Measurements from ENCODE around the gene NR1H2.

The NR1H2 gene

GRCh38 chr19:50402544-50403301, 26.5 kb downstream of the NR1H2 start:
- DNase-seq (ENCODE audit: low spot score) = no peak

DNA sequence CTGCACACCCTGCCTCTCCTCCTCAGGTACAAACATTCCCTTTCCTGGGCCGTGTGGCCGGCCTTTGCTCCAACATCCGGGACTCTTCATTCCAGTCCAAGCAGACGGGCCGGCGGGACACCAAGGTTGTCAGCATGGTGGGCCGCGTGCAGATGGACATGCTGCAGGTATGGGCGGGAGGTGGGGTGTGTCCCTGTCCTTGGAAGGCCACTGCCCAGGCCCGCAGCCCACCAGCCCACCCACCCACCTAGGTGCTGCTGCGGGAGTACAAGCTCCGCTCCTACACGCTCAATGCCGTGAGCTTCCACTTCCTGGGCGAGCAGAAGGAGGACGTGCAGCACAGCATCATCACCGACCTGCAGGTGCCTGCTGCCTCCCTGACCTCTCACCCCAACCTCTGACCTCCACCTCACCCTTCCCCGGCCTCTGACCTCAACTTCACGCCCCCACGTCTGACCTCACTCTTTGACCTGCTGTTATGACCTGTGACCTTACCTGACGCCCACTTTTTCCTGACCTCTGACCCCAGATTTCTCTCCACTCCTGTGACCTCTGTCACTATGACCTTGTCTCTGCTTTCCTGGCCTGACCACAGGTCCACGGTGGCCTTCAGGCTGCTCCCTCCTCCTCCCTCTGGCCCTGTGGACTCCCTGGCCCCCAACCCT, 30.0 kb downstream of the NR1H2 start:
- DNase-seq (ENCODE audit: low spot score) = no peak

DNA sequence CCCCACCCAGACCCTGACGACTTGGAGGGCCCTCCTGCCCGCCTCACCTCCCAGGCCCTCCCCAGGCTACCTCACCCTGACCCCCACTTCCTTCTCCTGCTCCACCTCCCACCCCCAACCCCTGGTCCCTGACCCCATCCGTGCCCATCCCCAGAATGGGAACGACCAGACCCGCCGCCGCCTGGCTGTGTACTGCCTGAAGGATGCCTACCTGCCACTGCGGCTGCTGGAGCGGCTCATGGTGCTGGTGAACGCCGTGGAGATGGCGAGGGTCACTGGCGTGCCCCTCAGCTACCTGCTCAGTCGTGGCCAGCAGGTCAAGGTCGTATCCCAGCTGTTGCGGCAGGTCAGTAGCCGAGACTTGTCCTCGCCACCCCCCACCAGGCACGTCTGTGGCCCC, 30.6 kb downstream of the NR1H2 start:
- DNase-seq (ENCODE audit: low spot score) = no peak

DNA sequence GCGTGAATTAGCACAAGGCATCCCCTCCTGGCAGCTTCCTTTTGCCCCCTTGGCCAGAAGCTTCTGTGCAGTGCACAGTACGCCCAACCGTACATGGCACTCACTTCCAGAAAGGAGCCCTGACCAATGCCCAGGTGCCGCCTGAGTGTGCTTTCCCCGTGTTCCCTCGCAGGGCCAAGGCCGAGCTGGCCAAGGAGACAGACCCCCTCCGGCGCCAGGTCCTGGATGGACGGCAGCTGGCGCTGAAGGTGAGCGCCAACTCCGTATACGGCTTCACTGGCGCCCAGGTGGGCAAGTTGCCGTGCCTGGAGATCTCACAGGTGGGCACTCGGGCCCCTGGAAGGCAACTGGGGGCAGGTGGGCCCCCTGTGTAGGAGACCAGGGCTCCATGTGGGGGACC, 33.1 kb downstream of the NR1H2 start:
- DNase-seq (ENCODE audit: low spot score) = no peak

- no peak for DNase-seq (ENCODE audit: low spot score)
These were observed 33.9 kb downstream of the NR1H2 start for GRCh38 chr19:50410109-50410508.

- DNase-seq (ENCODE audit: low spot score) = no peak
These were observed 36.2 kb downstream of the NR1H2 start for GRCh38 chr19:50412419-50412818.

- DNase-seq (ENCODE audit: low spot score) = no peak
These were observed 36.8 kb downstream of the NR1H2 start for GRCh38 chr19:50413096-50413495.

- DNase-seq (ENCODE audit: low spot score) = no peak
These were observed 37.3 kb downstream of the NR1H2 start for GRCh38 chr19:50413531-50413930.

GRCh38 chr19:50414864-50415660, 38.8 kb downstream of the NR1H2 start:
- DNase-seq (ENCODE audit: low spot score) = peak; percentile 90

DNA sequence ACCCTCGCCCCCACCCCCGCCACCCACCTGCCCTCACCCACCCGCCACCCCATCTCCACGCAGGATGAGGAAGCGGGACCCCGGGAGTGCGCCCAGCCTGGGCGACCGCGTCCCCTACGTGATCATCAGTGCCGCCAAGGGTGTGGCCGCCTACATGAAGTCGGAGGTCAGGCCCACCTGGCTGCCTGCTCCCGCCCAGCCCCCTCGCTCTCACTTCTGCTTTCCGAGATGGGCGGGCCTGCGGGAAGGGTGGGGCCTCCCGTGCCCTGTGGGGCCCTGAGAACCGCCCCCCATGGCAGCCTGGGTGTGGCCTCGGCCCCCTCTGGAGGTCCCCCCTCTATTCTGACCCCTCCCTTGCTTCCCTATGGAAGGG, 39.4 kb downstream of the NR1H2 start:
- DNase-seq (ENCODE audit: low spot score) = peak; percentile 94

- no peak for DNase-seq (ENCODE audit: low spot score)
These were observed 40.0 kb downstream of the NR1H2 start for GRCh38 chr19:50416034-50416977.

DNA sequence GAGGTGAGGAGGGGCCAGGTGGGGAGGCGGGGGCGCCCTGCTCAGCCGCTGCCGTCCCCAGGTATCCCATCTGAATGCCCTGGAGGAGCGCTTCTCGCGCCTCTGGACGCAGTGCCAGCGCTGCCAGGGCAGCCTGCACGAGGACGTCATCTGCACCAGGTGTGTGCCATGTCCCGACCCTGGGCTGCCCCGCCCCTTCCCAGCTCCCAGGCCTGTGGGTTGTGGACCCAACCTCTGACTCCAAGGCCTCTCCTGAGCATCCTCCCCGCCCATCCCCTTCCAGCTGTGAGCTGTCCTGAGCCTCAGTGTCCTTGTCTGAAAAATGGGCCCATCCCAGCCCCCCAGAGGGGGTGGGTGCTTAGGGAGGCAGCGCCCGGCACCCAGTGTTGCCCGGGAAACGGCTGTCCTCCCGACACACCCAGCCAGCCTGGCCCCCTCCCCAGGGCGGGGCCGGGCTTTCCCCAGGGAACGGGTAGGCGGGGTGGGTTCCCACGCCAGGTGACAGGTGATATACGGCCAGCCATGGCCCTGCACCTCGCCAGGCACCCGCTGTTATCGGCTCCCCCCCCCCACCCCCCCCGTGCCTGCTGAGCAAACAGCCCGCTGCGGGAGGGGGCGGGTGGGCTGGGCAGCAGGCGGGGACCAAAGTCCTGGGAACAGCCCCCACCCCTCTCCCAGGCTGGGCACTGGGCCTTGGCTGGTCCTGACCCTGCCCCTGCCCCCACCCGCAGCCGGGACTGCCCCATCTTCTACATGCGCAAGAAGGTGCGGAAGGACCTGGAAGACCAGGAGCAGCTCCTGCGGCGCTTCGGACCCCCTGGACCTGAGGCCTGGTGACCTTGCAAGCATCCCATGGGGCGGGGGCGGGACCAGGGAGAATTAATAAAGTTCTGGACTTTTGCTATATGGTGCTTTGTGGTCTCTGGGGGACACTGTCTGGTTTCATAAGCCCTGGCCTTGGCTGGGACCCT, 41.1 kb downstream of the NR1H2 start:
- DNase-seq (ENCODE audit: low spot score) = peak; percentile 51

GRCh38 chr19:50418176-50419021, 42.1 kb downstream of the NR1H2 start, which contains the start of gene SPIB:
Gene SPIB (plus strand): TSS chr19:50418938. CDS start chr19:50418963, 25 bp downstream.
- DNase-seq (ENCODE audit: low spot score) = peak; percentile 51

DNA sequence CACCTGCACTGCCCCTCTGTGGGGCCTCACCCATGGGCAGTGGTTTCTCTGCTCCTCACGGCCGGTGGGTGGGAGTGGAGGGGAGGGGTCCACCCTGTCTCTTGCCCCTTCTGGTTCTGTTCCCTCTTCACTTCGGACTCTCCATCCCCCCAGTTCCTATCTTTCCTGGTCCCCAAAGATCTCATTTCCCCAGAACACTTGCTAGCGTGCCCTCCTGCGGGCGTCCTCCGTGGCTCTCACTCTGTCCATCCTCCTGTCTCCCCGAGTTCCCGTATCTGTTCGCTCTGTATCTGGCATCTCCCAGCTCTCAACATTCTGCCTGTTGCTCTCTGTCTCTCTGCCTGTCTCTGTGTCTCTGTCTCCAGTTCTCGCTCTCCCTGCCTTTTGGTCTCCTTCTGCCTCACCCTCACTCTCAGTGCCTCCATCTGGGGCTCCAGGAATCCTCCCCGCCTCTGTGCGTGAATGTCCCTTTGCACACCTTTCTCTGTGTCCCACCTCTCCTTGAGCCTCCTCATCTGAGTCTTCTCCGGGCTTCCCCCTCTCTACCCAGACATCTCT, 42.8 kb downstream of the NR1H2 start:
- no peak for DNase-seq (ENCODE audit: low spot score)

- DNase-seq (ENCODE audit: low spot score) = peak; percentile 63
These were observed 43.4 kb downstream of the NR1H2 start for GRCh38 chr19:50419580-50420035.

DNA sequence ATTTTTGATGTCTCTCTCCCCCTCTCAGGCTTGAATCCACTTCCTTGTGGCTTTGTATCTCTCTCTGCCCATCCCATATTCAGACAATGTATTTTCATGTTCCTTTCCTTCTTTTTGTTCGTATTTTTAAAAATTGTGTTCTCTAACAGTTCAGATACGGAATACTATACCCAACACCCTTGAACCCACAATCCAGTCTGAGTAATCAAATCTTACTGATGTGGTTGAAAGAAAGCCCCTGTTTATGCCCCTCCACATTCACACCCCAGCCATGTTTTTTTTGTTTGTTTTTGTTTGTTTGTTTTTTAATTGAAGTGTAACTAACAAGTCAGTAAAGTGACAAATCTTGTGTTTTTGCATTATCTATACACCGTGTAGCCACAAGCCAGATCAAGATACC, 43.9 kb downstream of the NR1H2 start:
- no peak for DNase-seq (ENCODE audit: low spot score)

DNA sequence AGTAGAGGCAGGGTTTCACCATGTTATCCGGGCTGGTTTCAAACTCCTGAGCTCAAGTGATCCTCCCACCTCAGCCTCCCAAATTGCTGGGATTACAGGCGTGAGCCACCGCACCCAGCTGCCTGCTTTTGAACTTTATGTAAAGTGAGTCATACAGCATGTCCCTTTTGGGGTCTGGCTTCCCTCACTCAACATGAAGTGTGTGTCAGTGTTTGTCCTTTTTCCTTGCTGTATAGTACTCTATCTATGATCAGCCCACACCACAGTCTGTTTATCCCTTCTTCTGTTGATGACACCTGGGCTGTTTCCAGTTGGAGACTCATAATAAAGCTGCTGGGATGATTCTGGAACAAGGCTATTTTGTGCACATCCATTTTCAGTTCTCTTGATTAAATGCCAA, 44.6 kb downstream of the NR1H2 start:
- DNase-seq (ENCODE audit: low spot score) = no peak

GRCh38 chr19:50422397-50423278, 46.4 kb downstream of the NR1H2 start:
- DNase-seq (ENCODE audit: low spot score) = no peak

Measured in germinal center (tissue), 1 donor.